ENCODE results near the gene TEX44.
"Not testable (repeated sequence)": the region's sequence is repeated elsewhere in the genome, so short reads cannot be mapped to it uniquely, and the experiment has no call there.

The TEX44 gene

DNA sequence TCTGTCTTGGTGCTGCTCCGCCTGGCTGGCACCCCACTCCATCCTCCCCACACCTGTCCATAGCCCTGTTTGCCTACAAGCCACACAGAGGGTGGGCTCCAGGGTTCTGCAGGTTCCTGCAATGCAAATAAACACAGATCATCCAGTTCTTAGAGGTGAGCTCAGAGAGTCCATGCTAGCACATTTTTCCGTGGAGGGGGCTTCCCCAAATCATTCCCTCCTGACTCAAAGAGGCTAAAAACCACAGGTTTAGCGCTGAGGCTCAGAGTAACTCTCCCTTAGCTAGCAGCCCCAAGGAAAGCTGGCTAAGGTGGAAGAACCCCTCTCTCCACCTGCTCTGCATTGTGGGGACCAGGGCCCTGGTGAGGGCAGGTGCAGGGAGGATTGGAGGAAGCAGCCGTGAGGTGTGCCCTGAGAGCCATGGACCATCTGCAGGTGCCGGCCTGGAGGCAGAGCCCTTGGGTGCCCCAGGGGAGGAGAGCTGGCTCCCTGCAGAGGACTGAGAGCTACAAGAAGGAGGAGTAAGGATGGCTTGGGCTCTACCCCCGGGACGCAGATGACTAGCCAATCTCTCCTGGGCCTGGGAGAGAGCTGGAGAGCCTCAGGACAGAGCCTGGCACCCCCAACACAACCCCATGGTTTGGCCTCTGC, 23.8 kb upstream of the TEX44 start:
- TF ChIP-seq, protein P1, sequence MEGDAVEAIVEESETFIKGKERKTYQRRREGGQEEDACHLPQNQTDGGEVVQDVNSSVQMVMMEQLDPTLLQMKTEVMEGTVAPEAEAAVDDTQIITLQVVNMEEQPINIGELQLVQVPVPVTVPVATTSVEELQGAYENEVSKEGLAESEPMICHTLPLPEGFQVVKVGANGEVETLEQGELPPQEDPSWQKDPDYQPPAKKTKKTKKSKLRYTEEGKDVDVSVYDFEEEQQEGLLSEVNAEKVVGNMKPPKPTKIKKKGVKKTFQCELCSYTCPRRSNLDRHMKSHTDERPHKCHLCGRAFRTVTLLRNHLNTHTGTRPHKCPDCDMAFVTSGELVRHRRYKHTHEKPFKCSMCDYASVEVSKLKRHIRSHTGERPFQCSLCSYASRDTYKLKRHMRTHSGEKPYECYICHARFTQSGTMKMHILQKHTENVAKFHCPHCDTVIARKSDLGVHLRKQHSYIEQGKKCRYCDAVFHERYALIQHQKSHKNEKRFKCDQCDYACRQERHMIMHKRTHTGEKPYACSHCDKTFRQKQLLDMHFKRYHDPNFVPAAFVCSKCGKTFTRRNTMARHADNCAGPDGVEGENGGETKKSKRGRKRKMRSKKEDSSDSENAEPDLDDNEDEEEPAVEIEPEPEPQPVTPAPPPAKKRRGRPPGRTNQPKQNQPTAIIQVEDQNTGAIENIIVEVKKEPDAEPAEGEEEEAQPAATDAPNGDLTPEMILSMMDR (IDR thresholded peaks at IDR 0.05): no peak
- no peak for DNase-seq
- Mint-ChIP-seq H3K4me1 (peaks cover 30% of the 10 kb centered on the region), H3K4me3 (no peak overlapping the region), H3K36me3 (ENCODE audit: low read depth) (no peaks in the 10 kb centered on the region), H3K27ac (peak overlapping the region; percentile 68), H3K27me3 (ENCODE audit: low read depth, poor library complexity) (peaks cover 19% of the 10 kb centered on the region), H3K9me3 (peaks cover 28% of the 10 kb centered on the region)

DNA sequence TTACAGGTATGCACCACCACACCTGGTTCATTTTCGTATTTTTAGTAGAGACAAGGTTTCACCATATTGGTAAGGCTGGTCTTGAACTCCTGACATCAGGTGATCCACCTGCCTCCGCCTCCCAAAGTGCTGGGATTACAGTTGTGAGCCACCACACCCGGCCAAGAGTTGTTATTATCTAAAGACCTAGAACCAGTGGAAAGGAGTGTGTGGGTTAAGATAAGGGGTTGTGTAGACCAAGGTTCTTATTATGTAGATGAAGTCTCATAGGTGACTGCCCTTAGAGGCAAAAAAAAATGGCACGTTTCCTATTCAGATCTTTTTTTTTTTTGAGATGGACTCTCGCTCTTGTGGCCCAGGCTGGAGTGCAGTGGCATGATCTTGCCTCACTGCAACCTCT, 21.7 kb upstream of the TEX44 start:
- not testable (repeated sequence) for H3K27ac Mint-ChIP-seq; H3K36me3 Mint-ChIP-seq (ENCODE audit: low read depth); DNase-seq; H3K4me3 Mint-ChIP-seq
- peaks cover 45% of the 10 kb centered on the region for H3K4me1 Mint-ChIP-seq
- peaks cover 15% of the 10 kb centered on the region for H3K9me3 Mint-ChIP-seq
- H3K27me3 Mint-ChIP-seq (ENCODE audit: low read depth, poor library complexity): peaks cover 18% of the 10 kb centered on the region

DNA sequence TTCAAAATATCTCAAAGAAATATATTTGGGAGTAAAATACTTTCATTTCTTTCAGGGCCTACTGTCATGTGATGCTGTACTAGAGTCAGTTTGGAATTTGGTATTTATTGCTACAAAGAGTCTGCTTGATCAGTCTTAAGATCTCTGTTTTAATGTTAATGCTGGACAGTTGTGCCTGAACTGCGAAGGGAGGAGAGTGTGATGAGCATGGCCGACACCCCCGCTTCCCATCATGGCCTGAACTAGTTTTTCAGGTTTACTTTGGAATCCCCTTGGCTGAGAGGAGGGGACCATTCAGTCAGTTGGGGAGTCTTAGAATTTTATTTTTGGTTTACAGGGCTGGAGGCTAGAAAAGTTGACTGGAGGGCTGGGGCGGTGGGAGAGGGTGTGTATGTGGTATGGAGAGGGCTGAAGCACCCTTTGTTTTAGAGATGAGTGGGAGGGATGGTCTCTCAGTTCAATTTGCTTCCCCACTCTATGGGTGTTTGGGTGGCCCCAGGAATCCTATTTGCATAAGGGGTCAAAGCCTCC, 20.9 kb upstream of the TEX44 start:
- TF ChIP-seq, protein P1 (IDR thresholded peaks at IDR 0.05): no peak
- H3K27ac Mint-ChIP-seq: peak overlapping the region; percentile 18
- DNase-seq: no peak
- H3K36me3 Mint-ChIP-seq (ENCODE audit: low read depth): no peaks in the 10 kb centered on the region
- peaks cover 18% of the 10 kb centered on the region for H3K27me3 Mint-ChIP-seq (ENCODE audit: low read depth, poor library complexity)
- peaks cover 7% of the 10 kb centered on the region for H3K9me3 Mint-ChIP-seq
- no peak overlapping the region for H3K4me3 Mint-ChIP-seq
- H3K4me1 Mint-ChIP-seq: peaks cover 50% of the 10 kb centered on the region

DNA sequence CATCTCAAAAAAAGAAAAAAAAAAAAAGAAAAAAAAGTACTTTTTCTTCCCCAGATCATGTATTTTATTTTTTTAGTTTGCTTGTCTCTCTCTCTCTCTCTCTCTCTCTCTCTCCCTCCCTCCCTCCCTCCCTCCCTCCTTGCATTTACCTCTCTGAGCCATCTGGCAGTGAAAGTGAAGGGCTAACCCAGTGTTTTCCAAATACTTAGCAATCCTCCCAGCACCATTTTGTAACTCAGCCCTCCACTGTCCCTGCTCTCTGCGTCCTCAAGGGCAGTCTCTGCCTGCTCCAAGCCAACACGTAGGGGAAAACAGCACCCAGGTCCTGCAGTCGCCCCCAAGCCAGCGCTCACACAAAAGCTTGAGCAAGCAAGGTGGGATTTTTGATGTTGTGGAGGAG, 19.6 kb upstream of the TEX44 start:
- TF ChIP-seq, protein P1 (IDR thresholded peaks at IDR 0.05): no peak
- Mint-ChIP-seq H3K27ac (no peak overlapping the region), H3K36me3 (ENCODE audit: low read depth) (no peaks in the 10 kb centered on the region), H3K4me3 (no peak overlapping the region), H3K4me1 (peaks cover 55% of the 10 kb centered on the region), H3K27me3 (ENCODE audit: low read depth, poor library complexity) (peaks cover 18% of the 10 kb centered on the region), H3K9me3 (no peaks in the 10 kb centered on the region)
- no peak for DNase-seq

DNA sequence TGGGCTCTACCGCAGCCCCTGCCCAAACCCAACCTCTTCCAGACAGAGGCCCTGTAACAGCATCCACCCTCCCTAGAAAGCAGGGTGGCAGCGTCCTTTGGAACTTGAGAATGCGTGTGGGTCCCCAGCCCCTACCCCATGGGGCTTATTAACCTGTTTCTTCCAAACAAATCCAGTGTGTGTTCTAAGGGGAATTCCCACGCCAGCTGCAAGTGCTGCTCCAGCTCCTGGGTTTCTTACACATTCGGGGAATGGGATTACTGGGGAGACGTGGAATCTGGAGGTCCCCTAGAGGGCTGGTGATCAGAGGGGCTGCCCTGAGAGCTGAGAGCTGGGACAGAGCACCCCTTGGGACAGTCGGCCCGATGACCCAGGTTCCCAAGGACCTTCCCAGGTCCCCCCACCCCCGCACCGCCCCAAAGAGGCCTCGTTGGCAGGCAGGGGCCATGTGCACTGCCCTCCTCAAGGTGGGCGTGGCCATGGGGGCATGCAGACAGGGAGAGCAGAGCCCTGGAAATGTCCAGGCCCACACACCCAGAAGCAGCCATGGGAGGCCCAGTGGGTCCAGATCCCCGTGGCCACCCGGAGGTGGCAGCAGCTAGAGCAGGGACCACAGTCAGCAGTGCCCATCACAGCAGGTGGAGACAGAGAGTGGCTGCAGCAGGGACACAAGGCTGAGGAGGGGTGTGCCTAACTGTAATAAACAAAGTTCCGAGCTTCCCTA, 18.8 kb upstream of the TEX44 start:
- Mint-ChIP-seq H3K4me1 (peaks cover 49% of the 10 kb centered on the region), H3K9me3 (peaks cover 5% of the 10 kb centered on the region), H3K36me3 (ENCODE audit: low read depth) (no peaks in the 10 kb centered on the region), H3K4me3 (no peak overlapping the region), H3K27ac (peak overlapping the region; percentile 56), H3K27me3 (ENCODE audit: low read depth, poor library complexity) (peaks cover 18% of the 10 kb centered on the region)
- no peak for DNase-seq
- TF ChIP-seq, protein P1 (IDR thresholded peaks at IDR 0.05): no peak

DNA sequence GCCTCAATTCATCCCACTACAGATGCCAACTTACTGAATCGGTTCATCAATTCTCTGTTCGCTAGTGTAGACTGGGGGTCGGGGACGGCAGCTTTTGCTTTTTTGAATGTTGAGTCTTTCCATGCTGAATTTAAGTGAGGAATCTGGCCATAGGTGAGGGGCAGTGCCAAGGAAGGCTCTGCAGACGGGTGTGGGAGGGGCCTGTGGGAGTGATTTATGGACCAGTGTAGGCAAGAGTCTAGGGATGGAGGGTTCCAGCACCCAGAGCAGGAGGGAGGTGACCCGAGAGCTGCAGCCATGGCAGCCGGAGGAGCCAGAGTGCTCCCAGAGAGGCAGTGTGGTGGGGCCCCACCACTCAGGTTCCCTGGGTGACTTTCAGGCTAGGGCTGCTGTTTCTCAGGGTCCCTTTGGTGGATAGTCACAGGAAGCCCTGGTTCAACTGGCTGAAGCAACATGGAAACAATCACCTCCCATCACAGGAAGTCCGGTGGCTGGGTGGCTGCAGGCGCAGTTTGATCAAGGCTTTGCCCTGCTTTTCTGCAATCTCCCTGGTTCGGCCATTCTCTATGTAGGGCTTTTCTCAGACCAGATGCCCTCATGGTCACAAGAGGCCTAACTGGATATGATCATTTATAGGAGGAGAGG, 16.9 kb upstream of the TEX44 start:
- H3K9me3 Mint-ChIP-seq: peaks cover 11% of the 10 kb centered on the region
- no peak for DNase-seq
- H3K27ac Mint-ChIP-seq: peak overlapping the region; percentile 25
- no peak overlapping the region for H3K4me3 Mint-ChIP-seq
- TF ChIP-seq, protein P1 (IDR thresholded peaks at IDR 0.05): no peak
- H3K4me1 Mint-ChIP-seq: peaks cover 48% of the 10 kb centered on the region
- H3K36me3 Mint-ChIP-seq (ENCODE audit: low read depth): peaks cover 5% of the 10 kb centered on the region
- peaks cover 12% of the 10 kb centered on the region for H3K27me3 Mint-ChIP-seq (ENCODE audit: low read depth, poor library complexity)

All from nephron progenitor cell (in vitro differentiated cells).